ENCODE results near the gene MAG.

Gene MAG

GRCh38 chr19:35290381-35291127 lies 1.4 kb upstream of the MAG start:
- TF ChIP-seq CTCF (IDR thresholded peaks at IDR 0.05; ENCODE audit: control insufficient read depth, insufficient read depth, low read depth, low read length, missing control alignments): no peak
- H3K4me3 ChIP-seq (ENCODE audit: control insufficient read depth, low read depth, low read length): no peak overlapping the region
- no peak for DNase-seq (ENCODE audit: low read depth)

- H3K4me3 ChIP-seq (ENCODE audit: control insufficient read depth, low read depth, low read length): no peak overlapping the region
- DNase-seq (ENCODE audit: low read depth): no peak
- TF ChIP-seq CTCF (IDR thresholded peaks at IDR 0.05; ENCODE audit: control insufficient read depth, insufficient read depth, low read depth, low read length, missing control alignments): no peak
Observed at GRCh38 chr19:35291259-35291658, 702 bp upstream of the MAG start.

GRCh38 chr19:35292421-35293362 lies 731 bp downstream of the MAG start:
- no peak for DNase-seq (ENCODE audit: low read depth)
- H3K4me3 ChIP-seq (ENCODE audit: control insufficient read depth, low read depth, low read length): no peak overlapping the region
- no peak for TF ChIP-seq CTCF (IDR thresholded peaks at IDR 0.05; ENCODE audit: control insufficient read depth, insufficient read depth, low read depth, low read length, missing control alignments)

- no peak for TF ChIP-seq CTCF (IDR thresholded peaks at IDR 0.05; ENCODE audit: control insufficient read depth, insufficient read depth, low read depth, low read length, missing control alignments)
- no peak for DNase-seq (ENCODE audit: low read depth)
- no peak overlapping the region for H3K4me3 ChIP-seq (ENCODE audit: control insufficient read depth, low read depth, low read length)
Observed at GRCh38 chr19:35293363-35293739, 1.4 kb downstream of the MAG start.

GRCh38 chr19:35293808-35294207 lies 1.8 kb downstream of the MAG start:
- TF ChIP-seq CTCF (IDR thresholded peaks at IDR 0.05; ENCODE audit: control insufficient read depth, insufficient read depth, low read depth, low read length, missing control alignments): no peak
- no peak overlapping the region for H3K4me3 ChIP-seq (ENCODE audit: control insufficient read depth, low read depth, low read length)
- DNase-seq (ENCODE audit: low read depth): no peak

- DNase-seq (ENCODE audit: low read depth): no peak
- no peak for TF ChIP-seq CTCF (IDR thresholded peaks at IDR 0.05; ENCODE audit: control insufficient read depth, insufficient read depth, low read depth, low read length, missing control alignments)
- H3K4me3 ChIP-seq (ENCODE audit: control insufficient read depth, low read depth, low read length): no peak overlapping the region
Observed at GRCh38 chr19:35294328-35294727, 2.4 kb downstream of the MAG start.

All from AG09309 (cell line).